Adrenal gland (tissue), 5 donors: ENCODE results near the gene IQSEC1.

ENCODE experiments used
- CTCF ChIP-seq, 6 experiments: fragments of 450-650 bp in 4 of 6; fragments of 200-600 bp in 2 of 6; sonication (generic) in 1 of 6; IDR thresholded peaks; 1 replicate in 5 of 6; 2 replicates in 1 of 6; pipeline versions ENCODE4 v1.5.1 to v1.8.0; 2016 to 2021; ENCODE audit warnings: antibody characterized with exemption in 6 of 6, mild to moderate bottlenecking in 2 of 6, moderate library complexity in 1 of 6
- POLR2A ChIP-seq, 2 donors: fragments of 450-650 bp; IDR thresholded peaks; one replicate each; pipeline ENCODE4 v1.6.1; 2017; ENCODE audit warnings: antibody characterized with exemption in 2 of 2, mild to moderate bottlenecking in 2 of 2, moderate library complexity in 1 of 2
- donor health status: DM: no; HTN: no; CAD: no.

GRCh38 chr3:12878141-12878574 is 195.1 kb downstream of the IQSEC1 start:
- TF ChIP-seq CTCF (IDR thresholded peaks at IDR 0.05) (no peak), POLR2A (IDR thresholded peaks at IDR 0.05) (no peak)
